WI38 (cell line): Measurements from ENCODE around the gene DEDD2.

Experiments used
- H3K4me3 ChIP-seq: 2 replicates; pipeline ENCODE4 v1.5.1; 2011; ENCODE audit warnings: low read depth, mild to moderate bottlenecking, control low read depth, low read length
- TF ChIP-seq, protein P1 (sequence below): IDR thresholded peaks from 2 replicates; pipeline ENCODE4 v1.5.1; 2012; ENCODE audit warnings: low read depth, mild to moderate bottlenecking, control low read depth, low read length

The DEDD2 gene

GRCh38 chr19:42172261-42172660 lies 45.2 kb downstream of the DEDD2 start:
- no peak overlapping the region for H3K4me3 ChIP-seq
- TF ChIP-seq, protein P1, sequence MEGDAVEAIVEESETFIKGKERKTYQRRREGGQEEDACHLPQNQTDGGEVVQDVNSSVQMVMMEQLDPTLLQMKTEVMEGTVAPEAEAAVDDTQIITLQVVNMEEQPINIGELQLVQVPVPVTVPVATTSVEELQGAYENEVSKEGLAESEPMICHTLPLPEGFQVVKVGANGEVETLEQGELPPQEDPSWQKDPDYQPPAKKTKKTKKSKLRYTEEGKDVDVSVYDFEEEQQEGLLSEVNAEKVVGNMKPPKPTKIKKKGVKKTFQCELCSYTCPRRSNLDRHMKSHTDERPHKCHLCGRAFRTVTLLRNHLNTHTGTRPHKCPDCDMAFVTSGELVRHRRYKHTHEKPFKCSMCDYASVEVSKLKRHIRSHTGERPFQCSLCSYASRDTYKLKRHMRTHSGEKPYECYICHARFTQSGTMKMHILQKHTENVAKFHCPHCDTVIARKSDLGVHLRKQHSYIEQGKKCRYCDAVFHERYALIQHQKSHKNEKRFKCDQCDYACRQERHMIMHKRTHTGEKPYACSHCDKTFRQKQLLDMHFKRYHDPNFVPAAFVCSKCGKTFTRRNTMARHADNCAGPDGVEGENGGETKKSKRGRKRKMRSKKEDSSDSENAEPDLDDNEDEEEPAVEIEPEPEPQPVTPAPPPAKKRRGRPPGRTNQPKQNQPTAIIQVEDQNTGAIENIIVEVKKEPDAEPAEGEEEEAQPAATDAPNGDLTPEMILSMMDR = no peak

DNA sequence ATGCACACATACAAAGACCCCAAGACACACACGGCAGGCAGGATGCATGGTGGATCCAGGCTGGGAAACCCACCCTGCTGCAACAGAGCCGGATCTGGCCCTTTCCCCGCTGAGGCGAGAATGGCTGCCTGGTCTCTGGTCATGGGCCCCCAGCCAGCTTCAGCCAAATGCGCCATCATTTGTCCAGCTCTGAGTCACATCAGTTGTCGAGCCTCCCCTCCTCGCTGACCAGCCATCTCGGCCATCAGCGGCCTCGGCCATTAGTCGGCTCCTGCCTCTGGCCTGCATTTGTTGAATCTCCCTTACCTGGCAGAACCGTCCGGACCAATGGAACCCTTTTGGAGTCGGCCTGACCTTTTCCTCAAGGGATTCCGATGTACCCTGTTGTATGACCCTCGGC lies 46.8 kb downstream of the DEDD2 start:
- H3K4me3 ChIP-seq = no peak overlapping the region
- TF ChIP-seq, protein P1 = no peak

DNA sequence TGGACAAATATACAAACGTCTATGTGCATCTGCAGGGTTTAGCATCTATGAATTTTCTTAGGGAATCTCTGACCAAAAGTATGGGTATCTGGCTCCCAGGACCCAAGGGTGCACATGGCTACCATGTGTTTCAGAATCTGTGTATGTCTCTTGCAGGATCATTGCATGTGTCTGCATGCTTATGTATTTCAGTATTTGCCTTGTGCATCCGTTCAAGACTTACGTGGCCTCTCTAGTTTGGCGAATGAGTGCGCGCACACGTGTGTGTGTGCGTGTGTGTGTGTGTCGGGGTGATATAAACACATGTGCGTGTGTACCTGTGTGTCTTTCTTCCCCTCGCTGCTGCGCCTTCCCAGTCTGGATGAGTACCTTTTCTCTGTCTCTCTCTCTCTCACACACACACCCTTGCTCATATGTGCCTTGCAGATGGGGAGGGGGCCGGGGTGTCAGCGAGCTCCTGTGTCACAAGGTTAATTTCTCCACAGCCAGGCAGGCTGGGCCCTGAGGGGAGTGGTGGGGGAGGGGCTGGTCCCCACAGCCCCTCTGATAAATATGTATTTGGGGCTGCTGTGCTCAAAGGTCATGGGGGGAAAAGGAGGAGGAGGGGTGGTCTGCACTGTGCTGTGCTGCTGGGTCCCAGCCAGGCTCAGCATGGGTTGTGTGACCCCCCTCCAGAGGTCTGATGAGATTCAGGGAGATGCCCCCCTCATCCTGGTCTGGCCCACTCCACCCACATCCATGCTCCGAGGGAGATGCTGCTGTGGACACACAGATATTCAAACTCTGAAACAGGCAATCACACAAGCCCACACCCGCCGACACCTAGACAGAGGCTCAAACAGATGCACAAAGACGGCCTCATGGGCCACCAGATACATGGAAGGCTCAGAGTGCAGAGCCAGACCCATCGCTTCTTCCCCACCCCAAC lies 47.7 kb downstream of the DEDD2 start:
- H3K4me3 ChIP-seq = no peak overlapping the region
- TF ChIP-seq, protein P1 = no peak

DNA sequence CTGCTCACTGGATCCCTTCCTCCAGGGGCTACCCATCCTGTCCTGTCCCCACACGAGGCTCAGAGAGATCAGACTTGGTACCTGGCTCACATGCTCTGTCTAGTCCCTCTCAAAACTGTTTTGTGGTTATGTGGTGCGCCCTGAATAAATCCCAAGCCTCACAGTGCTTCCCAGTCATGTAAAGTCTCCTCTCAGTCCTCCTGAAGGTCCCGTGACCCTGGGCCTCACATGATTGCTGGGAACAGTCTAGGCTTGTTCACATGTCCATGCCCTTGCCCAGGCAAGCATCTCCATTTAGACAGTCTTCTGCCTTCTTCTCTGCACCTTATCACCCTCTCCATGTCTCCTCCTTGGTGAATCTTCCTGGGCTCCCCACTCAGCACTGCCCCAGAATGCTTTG lies 49.3 kb downstream of the DEDD2 start:
- TF ChIP-seq, protein P1 = no peak
- H3K4me3 ChIP-seq = no peak overlapping the region

- no peak overlapping the region for H3K4me3 ChIP-seq
- TF ChIP-seq, protein P1 = no peak
These were observed 51.2 kb downstream of the DEDD2 start for GRCh38 chr19:42166316-42166715.

DNA sequence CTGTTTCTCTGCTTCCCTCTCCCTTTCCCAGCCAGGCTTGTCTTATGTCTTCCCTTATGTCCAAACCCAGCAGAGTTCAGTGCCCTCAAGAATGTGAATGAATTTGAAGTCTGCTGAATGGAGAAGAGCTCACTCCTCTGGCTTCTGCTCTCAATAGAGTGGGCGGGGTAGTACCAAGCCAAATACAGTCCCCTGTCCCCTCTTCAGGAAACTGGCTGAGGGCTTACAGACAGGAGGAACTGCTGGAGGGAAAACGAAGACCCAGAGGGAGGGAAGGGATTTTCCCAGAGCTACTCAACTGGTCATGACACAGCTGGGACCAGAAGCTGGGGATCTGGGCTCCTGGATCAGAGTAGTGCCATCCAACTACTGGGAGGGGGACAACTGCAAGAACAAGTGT lies 52.3 kb downstream of the DEDD2 start:
- H3K4me3 ChIP-seq = no peak overlapping the region
- TF ChIP-seq, protein P1 = no peak

GRCh38 chr19:42161616-42162263 lies 55.7 kb downstream of the DEDD2 start:
- no peak overlapping the region for H3K4me3 ChIP-seq
- TF ChIP-seq, protein P1 = no peak
